DMS 273 (cell line): ENCODE results near the gene EPHB1.
A peak's percentile ranks its signal among the peaks of the same experiment; 100 is the strongest.
"Not testable (repeated sequence)": the region's sequence is repeated elsewhere in the genome, so short reads cannot be mapped to it uniquely, and the experiment has no call there.

Source experiments
- DNase-seq: peaks from one replicate; lab custom pipeline; 2025; ENCODE audit not compliant: unreplicated experiment; lab: John Stamatoyannopoulos, UW

EPHB1 gene

GRCh38 chr3:134938029-134938525, 143.0 kb downstream of the EPHB1 start:
- DNase-seq, result no peak

GRCh38 chr3:134939978-134940377, 144.9 kb downstream of the EPHB1 start:
- no peak for DNase-seq

- DNase-seq, result no peak
Observed at GRCh38 chr3:134941820-134942219, 146.8 kb downstream of the EPHB1 start.

GRCh38 chr3:134944429-134944828, 149.4 kb downstream of the EPHB1 start:
- no peak for DNase-seq

GRCh38 chr3:134949150-134949549, 154.1 kb downstream of the EPHB1 start:
- no peak for DNase-seq

- DNase-seq, result no peak
Observed at GRCh38 chr3:134952371-134952770, 157.3 kb downstream of the EPHB1 start.

- no peak for DNase-seq
Observed at GRCh38 chr3:134955874-134956273, 160.8 kb downstream of the EPHB1 start.

GRCh38 chr3:134956395-134956794, 161.3 kb downstream of the EPHB1 start:
- DNase-seq, result no peak

- DNase-seq, result no peak
Observed at GRCh38 chr3:134956844-134957243, 161.8 kb downstream of the EPHB1 start.

- DNase-seq, result no peak
Observed at GRCh38 chr3:134959516-134959915, 164.5 kb downstream of the EPHB1 start.

- DNase-seq, result no peak
Observed at GRCh38 chr3:134964226-134964625, 169.2 kb downstream of the EPHB1 start.

GRCh38 chr3:134965865-134966481, 170.9 kb downstream of the EPHB1 start:
- peak; percentile 57 for DNase-seq

GRCh38 chr3:134970895-134971294, 175.8 kb downstream of the EPHB1 start:
- no peak for DNase-seq

GRCh38 chr3:134971306-134971705, 176.2 kb downstream of the EPHB1 start:
- DNase-seq, result no peak

- DNase-seq, result not testable (repeated sequence)
Observed at GRCh38 chr3:134971907-134972306, 176.8 kb downstream of the EPHB1 start.

GRCh38 chr3:134972836-134973455, 177.9 kb downstream of the EPHB1 start:
- no peak for DNase-seq

GRCh38 chr3:134974624-134975023, 179.6 kb downstream of the EPHB1 start:
- DNase-seq, result no peak

- DNase-seq, result peak; percentile 16
Observed at GRCh38 chr3:134976948-134977347, 181.9 kb downstream of the EPHB1 start.

GRCh38 chr3:134978658-134979057, 183.6 kb downstream of the EPHB1 start:
- DNase-seq, result peak; percentile 66

- no peak for DNase-seq
Observed at GRCh38 chr3:134985864-134986715, 191.0 kb downstream of the EPHB1 start.

GRCh38 chr3:134988666-134989065, 193.6 kb downstream of the EPHB1 start:
- no peak for DNase-seq

- DNase-seq, result no peak
Observed at GRCh38 chr3:134991003-134991402, 195.9 kb downstream of the EPHB1 start.
